IMR-90 (cell line): Measurements from ENCODE around the gene IMMP1L.

Source experiments
- CEBPB ChIP-seq: IDR thresholded peaks from 2 replicates; pipeline ENCODE4 v1.6.1; 2012; ENCODE audit warnings: low read depth, low read length, improper control_type of control experiment
- MAZ ChIP-seq: IDR thresholded peaks from 2 replicates; pipeline ENCODE4 v1.6.1; 2012; ENCODE audit warnings: low read depth, mild to moderate bottlenecking, low read length, improper control_type of control experiment, moderate library complexity, borderline replicate concordance
- RCOR1 ChIP-seq: IDR thresholded peaks from 2 replicates; pipeline ENCODE4 v1.6.1; 2012; ENCODE audit warnings: mild to moderate bottlenecking, low read length, improper control_type of control experiment; ENCODE audit not compliant: insufficient replicate concordance
- SMC3 ChIP-seq: fragments of 150-350 bp; IDR thresholded peaks from 2 replicates; pipeline ENCODE4 v1.6.1; 2016; ENCODE audit warnings: low read depth, mild to moderate bottlenecking, antibody characterized with exemption, low read length, moderate library complexity
- TF ChIP-seq, protein P1 (sequence below): conservative IDR thresholded peaks from 2 replicates; pipeline ENCODE4 v1.5.1; 2012; ENCODE audit warnings: mild to moderate bottlenecking, low read depth, low read length, improper control_type of control experiment
- TF ChIP-seq, protein P2 (sequence below): fragments of 150-350 bp; IDR thresholded peaks from 2 replicates; pipeline ENCODE4 v1.6.1; 2017; ENCODE audit warnings: mild to moderate bottlenecking, antibody characterized with exemption, low read length, low read depth

DNA sequence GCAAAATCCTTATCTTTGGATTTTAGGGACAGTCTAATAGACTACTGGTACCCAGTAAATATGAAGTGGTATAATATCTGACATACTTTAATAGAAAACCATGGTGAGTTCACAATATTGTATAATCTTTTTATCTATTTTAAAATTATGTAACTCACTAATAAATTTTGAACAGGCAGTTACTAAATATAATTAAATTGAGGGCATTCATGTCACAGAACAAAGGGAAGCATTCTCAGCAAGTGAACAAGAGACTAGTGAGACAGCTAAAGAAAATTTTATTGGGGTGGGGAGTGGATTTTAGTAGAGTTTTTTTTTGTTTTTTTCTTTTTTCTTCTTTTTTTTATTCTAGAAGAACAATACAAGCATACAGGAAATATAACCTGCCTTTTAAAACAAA, 84.8 kb downstream of the IMMP1L start:
- TF ChIP-seq, protein P1, sequence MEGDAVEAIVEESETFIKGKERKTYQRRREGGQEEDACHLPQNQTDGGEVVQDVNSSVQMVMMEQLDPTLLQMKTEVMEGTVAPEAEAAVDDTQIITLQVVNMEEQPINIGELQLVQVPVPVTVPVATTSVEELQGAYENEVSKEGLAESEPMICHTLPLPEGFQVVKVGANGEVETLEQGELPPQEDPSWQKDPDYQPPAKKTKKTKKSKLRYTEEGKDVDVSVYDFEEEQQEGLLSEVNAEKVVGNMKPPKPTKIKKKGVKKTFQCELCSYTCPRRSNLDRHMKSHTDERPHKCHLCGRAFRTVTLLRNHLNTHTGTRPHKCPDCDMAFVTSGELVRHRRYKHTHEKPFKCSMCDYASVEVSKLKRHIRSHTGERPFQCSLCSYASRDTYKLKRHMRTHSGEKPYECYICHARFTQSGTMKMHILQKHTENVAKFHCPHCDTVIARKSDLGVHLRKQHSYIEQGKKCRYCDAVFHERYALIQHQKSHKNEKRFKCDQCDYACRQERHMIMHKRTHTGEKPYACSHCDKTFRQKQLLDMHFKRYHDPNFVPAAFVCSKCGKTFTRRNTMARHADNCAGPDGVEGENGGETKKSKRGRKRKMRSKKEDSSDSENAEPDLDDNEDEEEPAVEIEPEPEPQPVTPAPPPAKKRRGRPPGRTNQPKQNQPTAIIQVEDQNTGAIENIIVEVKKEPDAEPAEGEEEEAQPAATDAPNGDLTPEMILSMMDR = no peak
- TF ChIP-seq RCOR1 (no peak), MAZ (no peak), CEBPB (no peak), SMC3 (no peak)
- TF ChIP-seq, protein P2, sequence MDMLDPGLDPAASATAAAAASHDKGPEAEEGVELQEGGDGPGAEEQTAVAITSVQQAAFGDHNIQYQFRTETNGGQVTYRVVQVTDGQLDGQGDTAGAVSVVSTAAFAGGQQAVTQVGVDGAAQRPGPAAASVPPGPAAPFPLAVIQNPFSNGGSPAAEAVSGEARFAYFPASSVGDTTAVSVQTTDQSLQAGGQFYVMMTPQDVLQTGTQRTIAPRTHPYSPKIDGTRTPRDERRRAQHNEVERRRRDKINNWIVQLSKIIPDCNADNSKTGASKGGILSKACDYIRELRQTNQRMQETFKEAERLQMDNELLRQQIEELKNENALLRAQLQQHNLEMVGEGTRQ = no peak
